K562 (cell line): ENCODE results near the gene MINK1. TPM values are rescaled to one million over a fixed set of nuclear protein-coding genes. Genes with fewer than 3 reads are reported as not detected.

ENCODE experiments used
- ATAC-seq: fragments of 200-7000 bp; cut with Tn5 transposase; 3 replicates; pipeline ENCODE4 v1.9.1; 2020; ENCODE audit warnings: moderate library complexity
- BruUV-seq: library from RNA; stranded (reverse); fragments of 400-500 nt; replicated peaks from 2 replicates; lab custom pipeline; 2021; lab: Mats Ljungman, UMichigan
- CTCF ChIA-PET: fragments of 300-600 bp; formaldehyde crosslinking; extraction: SDS; loops from one replicate; lab custom pipeline; 2021; ENCODE audit warnings: low intra/inter-chr PET ratio; lab: Yijun Ruan, JAX
- POLR2A ChIA-PET: fragments of 300-600, 350-650 bp; sonication (Branson Sonifier 250); formaldehyde crosslinking; extraction: SDS; loops from one replicate; lab custom pipeline; 2021; ENCODE audit warnings: antibody characterized with exemption, inconsistent platforms; lab: Yijun Ruan, JAX
- DNase-seq, 4 experiments: peaks; one replicate each; pipeline versions ENCODE4 v3.0.0 to v3.0.0-alpha.2; 2011 to 2018; ENCODE audit warnings: low spot score in 3 of 4, mixed read lengths in 3 of 4; ENCODE audit errors: extremely low read depth in 1 of 4
- FAIRE-seq: peaks from 2 replicates; lab custom pipeline; 2011; peaks lifted over from hg19 to GRCh38; lab: Jason Lieb, UNC
- H2AFZ ChIP-seq: 2 replicates; pipeline ENCODE4 v1.6.0; 2011; ENCODE audit warnings: low read depth, low read length, control low read depth, inconsistent platforms
- H3K27ac ChIP-seq: fragments of 200-600 bp; 3 replicates; pipeline ENCODE4 v1.8.0; 2011; ENCODE audit warnings: low read depth, mild to moderate bottlenecking, control low read depth, inconsistent platforms, low read length, moderate library complexity, mixed read lengths; ENCODE audit errors: extremely low read depth
- H3K27me3 ChIP-seq, 2 experiments: fragments of 300-600 bp in 1 of 2; 2 replicates in 1 of 2; 3 replicates in 1 of 2; pipeline versions ENCODE4 v1.6.0 to v1.8.0; 2011; ENCODE audit warnings: inconsistent platforms in 2 of 2, low read length in 2 of 2, mild to moderate bottlenecking in 1 of 2, mixed read lengths in 1 of 2, moderate library complexity in 1 of 2; ENCODE audit not compliant: control insufficient read depth in 2 of 2, insufficient read depth in 2 of 2
- H3K36me3 ChIP-seq: fragments of 300-600 bp; 3 replicates; pipeline ENCODE4 v1.8.0; 2011; ENCODE audit warnings: mild to moderate bottlenecking, low read length, inconsistent platforms; ENCODE audit not compliant: control insufficient read depth, insufficient read depth
- H3K4me1 ChIP-seq, 2 experiments: fragments of 200-600 bp in 1 of 2; replicated peaks in 1 of 2; 2 replicates in 1 of 2; 3 replicates in 1 of 2; pipeline versions ENCODE4 v1.5.1 to v1.8.0; 2011; ENCODE audit warnings: inconsistent platforms in 2 of 2, low read length in 2 of 2, mild to moderate bottlenecking in 1 of 2, mixed read lengths in 1 of 2, moderate library complexity in 1 of 2; ENCODE audit not compliant: control insufficient read depth in 2 of 2, insufficient read depth in 2 of 2
- H3K4me2 ChIP-seq: 2 replicates; pipeline ENCODE4 v1.6.1; 2011; ENCODE audit warnings: low read length, control low read depth, inconsistent platforms, mixed read lengths; ENCODE audit not compliant: insufficient read depth
- H3K4me3 ChIP-seq: fragments of 200-600 bp; sonication (generic), shearing (Covaris generic); 2 replicates; pipeline ENCODE4 v1.5.1; 2016; ENCODE audit warnings: control low read depth, inconsistent platforms
- H3K79me2 ChIP-seq: fragments of 200-600 bp; 3 replicates; pipeline ENCODE4 v1.8.0; 2011; ENCODE audit warnings: low read length, inconsistent platforms; ENCODE audit not compliant: control insufficient read depth, insufficient read depth
- H3K9ac ChIP-seq, 2 experiments: 2 replicates each; pipeline versions ENCODE4 v1.6.0 to v1.6.1; 2011; ENCODE audit warnings: low read depth in 2 of 2, low read length in 2 of 2, control low read depth in 1 of 2, inconsistent platforms in 1 of 2, mild to moderate bottlenecking in 1 of 2, mixed read lengths in 1 of 2; ENCODE audit not compliant: insufficient read depth in 1 of 2
- H3K9me1 ChIP-seq: one replicate; pipeline ENCODE4 v1.6.0; 2011; ENCODE audit warnings: inconsistent platforms, mild to moderate bottlenecking, low read length, moderate library complexity; ENCODE audit not compliant: control insufficient read depth, insufficient read depth
- H3K9me3 ChIP-seq: replicated peaks from 2 replicates; pipeline ENCODE4 v1.5.1; 2011; ENCODE audit warnings: low read depth, low read length, inconsistent platforms; ENCODE audit not compliant: control insufficient read depth, insufficient read depth
- H4K20me1 ChIP-seq: replicated peaks from 2 replicates; pipeline ENCODE4 v1.6.1; 2011; ENCODE audit warnings: low read length, inconsistent platforms, mixed read lengths; ENCODE audit not compliant: control insufficient read depth, insufficient read depth
- HDGF ChIP-seq: fragments of 450-650 bp; IDR thresholded peaks from 2 replicates; pipeline ENCODE4 v1.6.1; 2016
- U2AF1 ChIP-seq: fragments of 200-400 bp; formaldehyde crosslinking; optimal IDR thresholded peaks from 2 replicates; pipeline ENCODE3; 2017; ENCODE audit warnings: mild to moderate bottlenecking, low read depth, low read length, moderate library complexity
- WGBS: fragments of 100-300 bp; shearing (Covaris generic); methylation state at CpG from one replicate; pipeline ENCODE4 v1.1.6; 2016; ENCODE audit warnings: low coverage, mixed read lengths; ENCODE audit not compliant: insufficient coverage; ENCODE audit errors: missing lambda C conversion rate; 5-methylcytosine and 5-hydroxymethylcytosine counted together
- in situ Hi-C: fragments of 300-500 bp; cut with MboI; formaldehyde crosslinking; loops from 4 replicates; pipeline ENCODE4 v1.15.0; 2018; ENCODE audit warnings: inconsistent platforms, mixed read lengths
- intact Hi-C: fragments of 100-400 bp; cut with micrococcal nuclease; formaldehyde crosslinking; loops from 2 replicates; pipeline ENCODE4 v1.14.2; 2022
- polyA plus RNA-seq, 8 experiments: library from polyadenylated mRNA; depleted of rRNA in 4 of 8; stranded (reverse) in 5 of 8; unstranded in 3 of 8; fragments of >200 nt; fragmentation: Nextera tagmentation in 2 of 8; fragmentation: Illumina TruSeq in 1 of 8; extraction: Ambion mirVana in 2 of 8; extraction: Trizol in 1 of 8; gene quantifications; 2 replicates each; pipeline versions ENCODE4 v1.2.1 to v1.2.3, GENCODE V29; 2011 to 2014; ENCODE audit warnings: inconsistent platforms in 1 of 8, missing spikeins in 1 of 8
- total RNA-seq, 7 experiments: library from RNA; depleted of rRNA in 6 of 7; stranded (reverse); fragments of >200 nt in 6 of 7; fragmentation: Illumina TruSeq in 2 of 7; extraction: Trizol in 2 of 7; gene quantifications; 2 replicates each; pipeline versions ENCODE4 v1.2.1 to v1.2.3, GENCODE V29; 2011 to 2021; ENCODE audit warnings: low replicate concordance in 1 of 7
- TF ChIP-seq, protein P1 (sequence below): fragments of 150-350 bp; conservative IDR thresholded peaks from 2 replicates; pipeline ENCODE4 v1.6.1; 2014; ENCODE audit warnings: low read length
- TF ChIP-seq, protein P2 (sequence below), 2 experiments: fragments of 200-800 bp in 1 of 2; sonication (Bioruptor generic) in 1 of 2; sonication (generic) in 1 of 2; formaldehyde crosslinking in 1 of 2; IDR thresholded peaks in 1 of 2; conservative IDR thresholded peaks in 1 of 2; 2 replicates each; pipeline versions ENCODE4 v1.5.0 to v1.6.1; 2016 to 2020; ENCODE audit warnings: missing compliant biosample characterization in 1 of 2, missing genetic modification characterization in 1 of 2, missing genetic modification reagents in 1 of 2
- TF ChIP-seq, protein P3 (sequence below): fragments of 450-650 bp; IDR thresholded peaks from 2 replicates; pipeline ENCODE4 v1.6.1; 2016; ENCODE audit warnings: low read depth, mild to moderate bottlenecking, moderate library complexity
- TF ChIP-seq, protein P4 (sequence below), 2 experiments: fragments of 450-650 bp in 1 of 2; sonication (generic) in 1 of 2; formaldehyde crosslinking in 1 of 2; IDR thresholded peaks; 2 replicates each; pipeline versions ENCODE4 v1.7.1 to v1.9.0; 2016 to 2022; ENCODE audit warnings: inconsistent platforms in 1 of 2, mild to moderate bottlenecking in 1 of 2, missing genetic modification reagents in 1 of 2

Gene MINK1
- total and polyA plus RNA-seq, 9 of the 15 experiments (the other 6 are each of a cell fraction or from before 2014, with no cell fraction given): 0.11 to 54.2 (median 14.9) TPM

DNA sequence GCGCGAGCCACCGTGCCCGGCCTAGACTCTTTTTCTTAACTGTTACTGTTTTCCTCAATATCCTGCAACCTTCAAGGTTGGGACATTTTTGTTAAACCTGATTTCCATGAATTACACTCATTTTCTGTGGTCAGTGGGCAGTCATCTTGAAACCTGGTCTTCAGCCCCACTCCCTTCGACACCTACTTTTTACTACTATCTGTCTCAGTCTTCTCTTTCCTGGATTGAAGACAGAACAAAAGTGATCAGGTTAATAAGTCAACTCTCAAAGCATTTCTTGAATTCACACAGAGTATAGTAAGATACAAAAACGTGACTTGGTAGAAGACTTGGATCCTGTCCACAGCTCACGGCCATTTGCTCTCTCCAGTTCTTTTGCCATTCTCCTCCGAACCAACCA lies 6.1 kb downstream of the MINK1 start:
- ATAC-seq: no peak

More for the DNA sequence above, 6.1 kb downstream of the MINK1 start:
- no TSS peak for BruUV-seq
- DNase-seq (no peak), FAIRE-seq (no peak)
- ChIA-PET POLR2A (interaction anchor here (0.7 to 1.0 kb wide), 2 partner anchors 20 to 112 kb away, joined by 3 to 4 read pairs; no protein-coding TSS in a partner anchor), CTCF (no interaction called here)
- Histone ChIP-seq H3K36me3 (peaks cover 28% of the 10 kb centered on the region), H3K4me3 (peak overlapping the region; percentile 9; the same call in 1 of the 2 replicates), H3K4me1 (peaks cover 52 to 53% of the 10 kb centered on the region in 2 experiments), H3K9me1 (no peaks in the 10 kb centered on the region), H3K4me2 (peak overlapping the region; percentile 72), H4K20me1 (no peaks in the 10 kb centered on the region), H3K27me3 (no peaks in the 10 kb centered on the region), H3K9me3 (no peaks in the 10 kb centered on the region), H2AFZ (peak overlapping the region; percentile 44; the same call in 1 of the 2 replicates), H3K79me2 (peaks cover 91% of the 10 kb centered on the region), H3K27ac (peak overlapping the region; percentile 92), H3K9ac (peak overlapping the region; percentile 67 to 76; a peak in 3 of 4 replicates)
- WGBS: 10% methylated on average over 7 of the region's 8 CpGs
- TF ChIP-seq, protein P1, sequence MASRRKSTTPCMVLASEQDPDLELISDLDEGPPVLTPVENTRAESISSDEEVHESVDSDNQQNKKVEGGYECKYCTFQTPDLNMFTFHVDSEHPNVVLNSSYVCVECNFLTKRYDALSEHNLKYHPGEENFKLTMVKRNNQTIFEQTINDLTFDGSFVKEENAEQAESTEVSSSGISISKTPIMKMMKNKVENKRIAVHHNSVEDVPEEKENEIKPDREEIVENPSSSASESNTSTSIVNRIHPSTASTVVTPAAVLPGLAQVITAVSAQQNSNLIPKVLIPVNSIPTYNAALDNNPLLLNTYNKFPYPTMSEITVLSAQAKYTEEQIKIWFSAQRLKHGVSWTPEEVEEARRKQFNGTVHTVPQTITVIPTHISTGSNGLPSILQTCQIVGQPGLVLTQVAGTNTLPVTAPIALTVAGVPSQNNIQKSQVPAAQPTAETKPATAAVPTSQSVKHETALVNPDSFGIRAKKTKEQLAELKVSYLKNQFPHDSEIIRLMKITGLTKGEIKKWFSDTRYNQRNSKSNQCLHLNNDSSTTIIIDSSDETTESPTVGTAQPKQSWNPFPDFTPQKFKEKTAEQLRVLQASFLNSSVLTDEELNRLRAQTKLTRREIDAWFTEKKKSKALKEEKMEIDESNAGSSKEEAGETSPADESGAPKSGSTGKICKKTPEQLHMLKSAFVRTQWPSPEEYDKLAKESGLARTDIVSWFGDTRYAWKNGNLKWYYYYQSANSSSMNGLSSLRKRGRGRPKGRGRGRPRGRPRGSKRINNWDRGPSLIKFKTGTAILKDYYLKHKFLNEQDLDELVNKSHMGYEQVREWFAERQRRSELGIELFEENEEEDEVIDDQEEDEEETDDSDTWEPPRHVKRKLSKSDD: no peak
- TF ChIP-seq, protein P2, sequence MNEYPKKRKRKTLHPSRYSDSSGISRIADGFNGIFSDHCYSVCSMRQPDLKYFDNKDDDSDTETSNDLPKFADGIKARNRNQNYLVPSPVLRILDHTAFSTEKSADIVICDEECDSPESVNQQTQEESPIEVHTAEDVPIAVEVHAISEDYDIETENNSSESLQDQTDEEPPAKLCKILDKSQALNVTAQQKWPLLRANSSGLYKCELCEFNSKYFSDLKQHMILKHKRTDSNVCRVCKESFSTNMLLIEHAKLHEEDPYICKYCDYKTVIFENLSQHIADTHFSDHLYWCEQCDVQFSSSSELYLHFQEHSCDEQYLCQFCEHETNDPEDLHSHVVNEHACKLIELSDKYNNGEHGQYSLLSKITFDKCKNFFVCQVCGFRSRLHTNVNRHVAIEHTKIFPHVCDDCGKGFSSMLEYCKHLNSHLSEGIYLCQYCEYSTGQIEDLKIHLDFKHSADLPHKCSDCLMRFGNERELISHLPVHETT (CRISPR knock-in tag; conservative IDR thresholded peaks at IDR 0.05 in 1 of 2, IDR thresholded peaks at IDR 0.05 in 1 of 2): 0 out of 4 replicates have a peak, but pooled peaks of 1 of the 2 experiments have one; percentile 25
- TF ChIP-seq, protein P3, sequence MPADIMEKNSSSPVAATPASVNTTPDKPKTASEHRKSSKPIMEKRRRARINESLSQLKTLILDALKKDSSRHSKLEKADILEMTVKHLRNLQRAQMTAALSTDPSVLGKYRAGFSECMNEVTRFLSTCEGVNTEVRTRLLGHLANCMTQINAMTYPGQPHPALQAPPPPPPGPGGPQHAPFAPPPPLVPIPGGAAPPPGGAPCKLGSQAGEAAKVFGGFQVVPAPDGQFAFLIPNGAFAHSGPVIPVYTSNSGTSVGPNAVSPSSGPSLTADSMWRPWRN: no peak
- TF ChIP-seq, protein P4, sequence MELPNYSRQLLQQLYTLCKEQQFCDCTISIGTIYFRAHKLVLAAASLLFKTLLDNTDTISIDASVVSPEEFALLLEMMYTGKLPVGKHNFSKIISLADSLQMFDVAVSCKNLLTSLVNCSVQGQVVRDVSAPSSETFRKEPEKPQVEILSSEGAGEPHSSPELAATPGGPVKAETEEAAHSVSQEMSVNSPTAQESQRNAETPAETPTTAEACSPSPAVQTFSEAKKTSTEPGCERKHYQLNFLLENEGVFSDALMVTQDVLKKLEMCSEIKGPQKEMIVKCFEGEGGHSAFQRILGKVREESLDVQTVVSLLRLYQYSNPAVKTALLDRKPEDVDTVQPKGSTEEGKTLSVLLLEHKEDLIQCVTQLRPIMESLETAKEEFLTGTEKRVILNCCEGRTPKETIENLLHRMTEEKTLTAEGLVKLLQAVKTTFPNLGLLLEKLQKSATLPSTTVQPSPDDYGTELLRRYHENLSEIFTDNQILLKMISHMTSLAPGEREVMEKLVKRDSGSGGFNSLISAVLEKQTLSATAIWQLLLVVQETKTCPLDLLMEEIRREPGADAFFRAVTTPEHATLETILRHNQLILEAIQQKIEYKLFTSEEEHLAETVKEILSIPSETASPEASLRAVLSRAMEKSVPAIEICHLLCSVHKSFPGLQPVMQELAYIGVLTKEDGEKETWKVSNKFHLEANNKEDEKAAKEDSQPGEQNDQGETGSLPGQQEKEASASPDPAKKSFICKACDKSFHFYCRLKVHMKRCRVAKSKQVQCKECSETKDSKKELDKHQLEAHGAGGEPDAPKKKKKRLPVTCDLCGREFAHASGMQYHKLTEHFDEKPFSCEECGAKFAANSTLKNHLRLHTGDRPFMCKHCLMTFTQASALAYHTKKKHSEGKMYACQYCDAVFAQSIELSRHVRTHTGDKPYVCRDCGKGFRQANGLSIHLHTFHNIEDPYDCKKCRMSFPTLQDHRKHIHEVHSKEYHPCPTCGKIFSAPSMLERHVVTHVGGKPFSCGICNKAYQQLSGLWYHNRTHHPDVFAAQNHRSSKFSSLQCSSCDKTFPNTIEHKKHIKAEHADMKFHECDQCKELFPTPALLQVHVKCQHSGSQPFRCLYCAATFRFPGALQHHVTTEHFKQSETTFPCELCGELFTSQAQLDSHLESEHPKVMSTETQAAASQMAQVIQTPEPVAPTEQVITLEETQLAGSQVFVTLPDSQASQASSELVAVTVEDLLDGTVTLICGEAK (IDR thresholded peaks at IDR 0.05): peak; percentile 38; the same call in 1 of the 2 replicates
- TF ChIP-seq, protein P4 (CRISPR knock-in tag; IDR thresholded peaks at IDR 0.05): no peak
- TF ChIP-seq U2AF1 (no peak), HDGF (0 out of 2 replicates have a peak, but pooled peaks have one; percentile 35)
- in situ Hi-C loops (no loop called here), intact Hi-C loops (no loop called here)
